ENCODE data around the gene KANK2.

GRCh38 chr19:11159598-11160439 lies 37.5 kb downstream of the KANK2 start:
- TF ChIP-seq EZH2phosphoT487 (IDR thresholded peaks at IDR 0.05; ENCODE audit: low read depth) (no peak), CTCF (IDR thresholded peaks at IDR 0.05; ENCODE audit: low read depth, low read length) (no peak)

Measured in OCI-LY3 (cell line).